ENCODE data around the gene KCTD11. TPM values are rescaled to one million over a fixed set of nuclear protein-coding genes. Genes with fewer than 3 reads are reported as not detected.

Gene KCTD11
- total and polyA plus RNA-seq, 2 of the 13 experiments (the other 11 are each of a cell fraction or from before 2014, with no cell fraction given): 1.6 to 2.6 TPM

GRCh38 chr17:7403727-7403976, 51.7 kb downstream of the KCTD11 start (continued):
- TF ChIP-seq HNF1A (IDR thresholded peaks at IDR 0.05; ENCODE audit: low read depth) (no peak), HNF1A (CRISPR knock-in tag; IDR thresholded peaks at IDR 0.05; ENCODE audit: borderline replicate concordance) (peak; percentile 22; the same call in 1 of the 2 replicates), ZNF607 (CRISPR knock-in tag; IDR thresholded peaks at IDR 0.05; ENCODE audit: borderline replicate concordance) (no peak), ZNF639 (CRISPR knock-in tag; conservative IDR thresholded peaks at IDR 0.05) (no peak), HMGXB4 (CRISPR knock-in tag; IDR thresholded peaks at IDR 0.05; ENCODE audit: borderline replicate concordance in 1 of 2, low read depth in 1 of 2) (no peak), ZBED4 (CRISPR knock-in tag; IDR thresholded peaks at IDR 0.05; ENCODE audit: borderline replicate concordance) (no peak), UBTF (CRISPR knock-in tag; IDR thresholded peaks at IDR 0.05) (peak; percentile 66; the same call in 1 of the 2 replicates), ZNF20 (CRISPR knock-in tag; IDR thresholded peaks at IDR 0.05) (no peak), ZFP37 (CRISPR knock-in tag; IDR thresholded peaks at IDR 0.05; ENCODE audit: borderline replicate concordance) (no peak), MATR3 (CRISPR knock-in tag; IDR thresholded peaks at IDR 0.05) (no peak), ZNF83 (CRISPR knock-in tag; IDR thresholded peaks at IDR 0.05; ENCODE audit: borderline replicate concordance) (no peak), ZBTB2 (CRISPR knock-in tag; IDR thresholded peaks at IDR 0.05; ENCODE audit: low read depth) (no peak), PAF1 (CRISPR knock-in tag; IDR thresholded peaks at IDR 0.05) (no peak), TCF7 (IDR thresholded peaks at IDR 0.05; ENCODE audit: low read depth) (no peak)
